Measurements from ENCODE around the gene TCEANC2.

DNA sequence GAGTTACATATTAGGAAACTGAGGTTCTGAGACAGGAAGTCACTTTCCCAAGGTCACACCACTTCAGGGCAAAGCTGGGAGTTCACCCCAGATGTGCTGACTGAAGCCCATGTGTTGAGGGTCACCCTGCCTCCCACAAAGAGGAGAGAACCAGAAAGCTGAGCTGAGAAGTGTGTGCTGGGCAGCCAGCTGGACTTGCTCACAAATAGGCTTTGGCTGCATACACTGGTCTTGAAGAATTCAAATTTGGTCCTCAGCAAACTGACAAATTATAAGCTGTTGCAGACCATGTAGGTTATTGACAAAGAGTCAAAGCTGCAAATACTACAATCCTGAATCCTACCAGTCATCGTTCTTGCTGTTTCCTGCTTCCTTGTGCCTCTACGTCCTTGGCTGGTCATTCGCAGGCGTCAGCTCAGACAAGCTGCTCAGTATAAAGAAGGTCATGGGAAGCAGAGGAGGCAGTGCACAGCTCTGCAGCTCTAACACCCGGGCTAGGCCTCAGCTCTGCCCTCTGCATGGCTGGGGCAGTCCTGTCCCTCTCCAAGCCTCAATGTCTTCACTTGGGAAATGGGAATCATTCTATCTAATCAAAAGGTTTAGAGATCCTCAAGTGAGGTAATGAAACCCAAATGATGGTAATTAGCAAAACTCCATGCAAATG is 59.4 kb downstream of the TCEANC2 start:
- TF ChIP-seq EZH2 (IDR thresholded peaks at IDR 0.05) (no peak), POLR2AphosphoS5 (IDR thresholded peaks at IDR 0.05; ENCODE audit: borderline replicate concordance, low read depth, low read length) (no peak)
